Ishikawa (cell line): ENCODE data around the gene MAEA.

Experiments
- CEBPB ChIP-seq: IDR thresholded peaks from 2 replicates; pipeline ENCODE4 v1.6.1; 2012
- CREB1 ChIP-seq: IDR thresholded peaks from 2 replicates; pipeline ENCODE4 v1.6.1; 2012; ENCODE audit warnings: low read depth
- EGR1 ChIP-seq: IDR thresholded peaks from 2 replicates; pipeline ENCODE4 v1.6.1; 2012
- EP300 ChIP-seq: IDR thresholded peaks from 2 replicates; pipeline ENCODE4 v1.6.1; 2012; ENCODE audit warnings: borderline replicate concordance
- FOXM1 ChIP-seq: IDR thresholded peaks from 2 replicates; pipeline ENCODE4 v1.6.1; 2012; ENCODE audit warnings: low read depth, borderline replicate concordance
- MAX ChIP-seq: IDR thresholded peaks from 2 replicates; pipeline ENCODE4 v1.6.1; 2012
- NFIC ChIP-seq: IDR thresholded peaks from 2 replicates; pipeline ENCODE4 v1.6.1; 2012
- RAD21 ChIP-seq: IDR thresholded peaks from 2 replicates; pipeline ENCODE4 v1.6.1; 2012; ENCODE audit warnings: low read depth
- REST ChIP-seq: IDR thresholded peaks from 2 replicates; pipeline ENCODE4 v1.6.1; 2012; ENCODE audit warnings: low read depth, mild to moderate bottlenecking
- TAF1 ChIP-seq: IDR thresholded peaks from 2 replicates; pipeline ENCODE4 v1.6.1; 2012; ENCODE audit warnings: low read depth, mild to moderate bottlenecking
- TCF12 ChIP-seq: IDR thresholded peaks from 2 replicates; pipeline ENCODE4 v1.6.1; 2012; ENCODE audit warnings: low read depth
- TEAD4 ChIP-seq: IDR thresholded peaks from 2 replicates; pipeline ENCODE4 v1.6.1; 2012
- USF1 ChIP-seq: IDR thresholded peaks from 2 replicates; pipeline ENCODE4 v1.6.1; 2012
- YY1 ChIP-seq: IDR thresholded peaks from 2 replicates; pipeline ENCODE4 v1.6.1; 2012; ENCODE audit warnings: low read depth
- ZBTB7A ChIP-seq: IDR thresholded peaks from 2 replicates; pipeline ENCODE4 v1.6.1; 2012; ENCODE audit warnings: low read depth

The MAEA gene

GRCh38 chr4:1325681-1326635 lies 36.3 kb downstream of the MAEA start:
- TF ChIP-seq TAF1, result no peak
- no peak for TF ChIP-seq YY1
- no peak for TF ChIP-seq EGR1
- no peak for TF ChIP-seq ZBTB7A
- no peak for TF ChIP-seq CEBPB
- TF ChIP-seq NFIC, result no peak
- no peak for TF ChIP-seq FOXM1
- TF ChIP-seq MAX, result no peak
- TF ChIP-seq REST, result no peak
- TF ChIP-seq TEAD4, result no peak
- no peak for TF ChIP-seq CREB1
- TF ChIP-seq EP300, result no peak
- no peak for TF ChIP-seq TCF12
- TF ChIP-seq USF1, result no peak
- no peak for TF ChIP-seq RAD21

- TF ChIP-seq NFIC, result no peak
- no peak for TF ChIP-seq YY1
- no peak for TF ChIP-seq TAF1
- no peak for TF ChIP-seq CREB1
- no peak for TF ChIP-seq MAX
- no peak for TF ChIP-seq RAD21
- no peak for TF ChIP-seq CEBPB
- TF ChIP-seq USF1, result no peak
- TF ChIP-seq TCF12, result no peak
- no peak for TF ChIP-seq TEAD4
- TF ChIP-seq REST, result no peak
- no peak for TF ChIP-seq FOXM1
- TF ChIP-seq EGR1, result no peak
- TF ChIP-seq ZBTB7A, result no peak
- TF ChIP-seq EP300, result no peak
Observed at GRCh38 chr4:1326751-1327525, 37.2 kb downstream of the MAEA start.

GRCh38 chr4:1327526-1328266 lies 38.0 kb downstream of the MAEA start:
- TF ChIP-seq TCF12, result no peak
- no peak for TF ChIP-seq NFIC
- no peak for TF ChIP-seq MAX
- no peak for TF ChIP-seq REST
- TF ChIP-seq TEAD4, result no peak
- no peak for TF ChIP-seq ZBTB7A
- TF ChIP-seq FOXM1, result no peak
- TF ChIP-seq CEBPB, result no peak
- TF ChIP-seq EP300, result no peak
- no peak for TF ChIP-seq YY1
- TF ChIP-seq USF1, result no peak
- no peak for TF ChIP-seq EGR1
- no peak for TF ChIP-seq RAD21
- TF ChIP-seq TAF1, result no peak
- TF ChIP-seq CREB1, result no peak
